Measurements from ENCODE around the gene DNAH11. TPM values are rescaled to one million over a fixed set of nuclear protein-coding genes. Genes with fewer than 3 reads are reported as not detected.

Gene DNAH11
- total and polyA plus RNA-seq, 9 of the 15 experiments (the other 6 are each of a cell fraction or from before 2014, with no cell fraction given): under 0.01 TPM; not detected in 7

- no TSS peak for BruUV-seq (replicated peaks)
- no peak for FAIRE-seq
- 5% methylated on average over 3 of the region's 3 CpGs for WGBS (ENCODE audit: insufficient coverage, low coverage, missing lambda C conversion rate)
- CTCF ChIA-PET (ENCODE audit: low intra/inter-chr PET ratio): no interaction called here
- Histone ChIP-seq H3K9me1 (ENCODE audit: control insufficient read depth, insufficient read depth, low read length) (no peaks in the 10 kb centered on the region), H3K9me3 (replicated peaks; ENCODE audit: control insufficient read depth, insufficient read depth, low read depth, low read length) (no peaks in the 10 kb centered on the region), H3K27ac (ENCODE audit: extremely low read depth, low read depth, low read length) (no peak overlapping the region), H3K27me3 (ENCODE audit: control insufficient read depth in 2 of 2, insufficient read depth in 2 of 2, low read length in 2 of 2) (no peaks in the 10 kb centered on the region), H4K20me1 (replicated peaks; ENCODE audit: control insufficient read depth, insufficient read depth, low read length) (no peaks in the 10 kb centered on the region), H3K4me2 (ENCODE audit: insufficient read depth, low read length) (no peak overlapping the region), H2AFZ (ENCODE audit: low read depth, low read length) (no peak overlapping the region), H3K4me1 (replicated peaks in 1 of 2; ENCODE audit: control insufficient read depth in 2 of 2, insufficient read depth in 2 of 2, low read length in 2 of 2) (no peaks in the 10 kb centered on the region), H3K9ac (ENCODE audit: insufficient read depth in 1 of 2, low read depth in 2 of 2, low read length in 2 of 2) (no peak overlapping the region), H3K4me3 (no peak overlapping the region), H3K79me2 (ENCODE audit: control insufficient read depth, insufficient read depth, low read length) (no peaks in the 10 kb centered on the region), H3K36me3 (ENCODE audit: control insufficient read depth, insufficient read depth, low read length) (no peaks in the 10 kb centered on the region)
- no peak for TF ChIP-seq DMBX1 (CRISPR knock-in tag; IDR thresholded peaks at IDR 0.05; ENCODE audit: borderline replicate concordance)
- no peak for TF ChIP-seq IRF1 (CRISPR knock-in tag; IDR thresholded peaks at IDR 0.05; ENCODE audit: borderline replicate concordance)
- TF ChIP-seq MGA (IDR thresholded peaks at IDR 0.05): no peak
- TF ChIP-seq ETS2 (tag; IDR thresholded peaks at IDR 0.05; ENCODE audit: borderline replicate concordance, poor library complexity, severe bottlenecking): no peak
- no peak for TF ChIP-seq ZFP1 (CRISPR knock-in tag; IDR thresholded peaks at IDR 0.05)
- no peak for TF ChIP-seq HNRNPK (IDR thresholded peaks at IDR 0.05; ENCODE audit: low read depth, low read length, poor library complexity, severe bottlenecking)
- DNase-seq (ENCODE audit: extremely low read depth in 1 of 4, low spot score in 3 of 4): no peak
- in situ Hi-C loops (cut with MboI): no loop called here
- intact Hi-C loops (cut with micrococcal nuclease): no loop called here
- no peak for ATAC-seq
- POLR2A ChIA-PET: no interaction called here
Measured at GRCh38 chr7:21526448-21526847, 16.4 kb upstream of the DNAH11 start.

All from K562 (cell line).